GM23338 (cell line): ENCODE data around the gene OPN3. TPM values are rescaled to one million over a fixed set of nuclear protein-coding genes. Genes with fewer than 3 reads are reported as not detected.

Source experiments
- ATAC-seq: fragments of 200-7000 bp; cut with Tn5 transposase; 3 replicates; pipeline ENCODE4 v1.9.1; 2020
- DNase-seq: peaks from one replicate; pipeline ENCODE4 v3.0.0-alpha.2; 2015; ENCODE audit warnings: low spot score
- H2AFZ ChIP-seq: fragments of 200-600 bp; sonication (generic); 2 replicates; pipeline ENCODE4 v1.8.0; 2016; ENCODE audit warnings: antibody characterized with exemption, mild to moderate bottlenecking, moderate library complexity
- H3F3A ChIP-seq: fragments of 200-600 bp; sonication (generic); replicated peaks from 2 replicates; pipeline ENCODE4 v1.8.0; 2017; ENCODE audit warnings: antibody characterized with exemption, mixed run types, low read depth
- H3K27ac ChIP-seq: fragments of 200-600 bp; sonication (generic); 2 replicates; pipeline ENCODE4 v1.6.1; 2016; ENCODE audit warnings: low read depth
- H3K27me3 ChIP-seq: fragments of 200-600 bp; sonication (generic); 2 replicates; pipeline ENCODE4 v1.8.0; 2016; ENCODE audit warnings: mild to moderate bottlenecking, mixed run types, moderate library complexity; ENCODE audit not compliant: insufficient read depth
- H3K36me3 ChIP-seq: fragments of 200-600 bp; sonication (generic); 2 replicates; pipeline ENCODE4 v1.8.0; 2016; ENCODE audit warnings: mild to moderate bottlenecking; ENCODE audit not compliant: insufficient read depth
- H3K4me1 ChIP-seq: fragments of 200-600 bp; sonication (generic); 2 replicates; pipeline ENCODE4 v1.8.0; 2016; ENCODE audit warnings: mild to moderate bottlenecking, moderate library complexity; ENCODE audit not compliant: insufficient read depth
- H3K4me2 ChIP-seq: fragments of 200-600 bp; sonication (generic); 2 replicates; pipeline ENCODE4 v1.7.1; 2017; ENCODE audit warnings: mixed run types
- H3K4me3 ChIP-seq: fragments of 200-600 bp; sonication (generic); 2 replicates; pipeline ENCODE4 v1.6.1; 2016; ENCODE audit warnings: mixed run types
- H3K79me2 ChIP-seq: fragments of 200-600 bp; sonication (generic); replicated peaks from 2 replicates; pipeline ENCODE4 v1.8.0; 2017; ENCODE audit warnings: mild to moderate bottlenecking; ENCODE audit not compliant: insufficient read depth
- H3K9me2 ChIP-seq: fragments of 200-600 bp; sonication (generic); 2 replicates; pipeline ENCODE4 v1.8.0; 2017; ENCODE audit not compliant: insufficient read depth
- H4K20me1 ChIP-seq: fragments of 200-600 bp; sonication (generic); replicated peaks from 2 replicates; pipeline ENCODE4 v1.8.0; 2017; ENCODE audit warnings: mild to moderate bottlenecking; ENCODE audit not compliant: insufficient read depth
- H3K27ac Mint-ChIP-seq: 2 replicates; pipeline ENCODE4 v1.8.0; 2020; ENCODE audit warnings: inconsistent platforms, mild to moderate bottlenecking, moderate library complexity, mixed read lengths
- H3K27me3 Mint-ChIP-seq: 3 replicates; pipeline ENCODE4 v1.8.0; 2022; ENCODE audit warnings: low read depth, mild to moderate bottlenecking, moderate library complexity, mixed read lengths, inconsistent platforms; ENCODE audit not compliant: insufficient read depth, poor library complexity
- H3K36me3 Mint-ChIP-seq: 3 replicates; pipeline ENCODE4 v1.8.0; 2021; ENCODE audit warnings: low read depth, mild to moderate bottlenecking, inconsistent platforms, moderate library complexity, mixed read lengths
- H3K4me1 Mint-ChIP-seq: 3 replicates; pipeline ENCODE4 v1.8.0; 2020; ENCODE audit warnings: mild to moderate bottlenecking, inconsistent platforms, mixed read lengths
- H3K4me3 Mint-ChIP-seq: 3 replicates; pipeline ENCODE4 v1.8.0; 2021; ENCODE audit warnings: moderate library complexity, mild to moderate bottlenecking, inconsistent platforms, mixed read lengths
- H3K9me3 Mint-ChIP-seq: 3 replicates; pipeline ENCODE4 v1.8.0; 2020; ENCODE audit warnings: moderate library complexity, mild to moderate bottlenecking, inconsistent platforms, mixed read lengths
- CREB1 ChIP-seq: fragments of 250-450 bp; sonication (Bioruptor Pico); IDR thresholded peaks from 2 replicates; pipeline ENCODE4 v1.5.0; 2020; ENCODE audit warnings: low read depth, mild to moderate bottlenecking, moderate library complexity
- CTCF ChIP-seq, 2 experiments: fragments of 200-600 bp in 1 of 2; sonication (generic) in 1 of 2; conservative IDR thresholded peaks; 2 replicates each; pipeline versions ENCODE4 v1.5.1 to v1.6.1; 2016 to 2017; ENCODE audit warnings: antibody characterized with exemption in 2 of 2, low read depth in 2 of 2, mild to moderate bottlenecking in 2 of 2, moderate library complexity in 1 of 2
- ETS1 ChIP-seq: IDR thresholded peaks from 2 replicates; pipeline ENCODE4 v1.6.1; 2016; ENCODE audit warnings: antibody characterized with exemption
- EZH2 ChIP-seq: fragments of 200-600 bp; sonication (generic); IDR thresholded peaks from one replicate; pipeline ENCODE4 v1.8.0; 2017; ENCODE audit warnings: antibody characterized with exemption, mild to moderate bottlenecking, low read depth; ENCODE audit not compliant: unreplicated experiment
- EZH2phosphoT487 ChIP-seq: fragments of 200-600 bp; sonication (generic); IDR thresholded peaks from one replicate; pipeline ENCODE4 v1.8.1; 2018; ENCODE audit warnings: antibody characterized with exemption; ENCODE audit not compliant: unreplicated experiment
- JUNB ChIP-seq: IDR thresholded peaks from one replicate; pipeline ENCODE4 v1.6.1; 2016; ENCODE audit warnings: antibody characterized with exemption; ENCODE audit not compliant: unreplicated experiment
- NANOG ChIP-seq: IDR thresholded peaks from 2 replicates; pipeline ENCODE4 v1.6.1; 2016; ENCODE audit warnings: antibody characterized with exemption, borderline replicate concordance
- POLR2AphosphoS5 ChIP-seq: IDR thresholded peaks from 2 replicates; pipeline ENCODE4 v1.6.1; 2016; ENCODE audit warnings: antibody characterized with exemption, low read depth
- ZNF114 ChIP-seq: fragments of 250-450 bp; sonication (Bioruptor Pico); IDR thresholded peaks from 2 replicates; pipeline ENCODE4 v1.5.0; 2020; ENCODE audit warnings: mild to moderate bottlenecking, moderate library complexity
- ZNF331 ChIP-seq: fragments of 250-450 bp; sonication (Bioruptor Pico); IDR thresholded peaks from 2 replicates; pipeline ENCODE4 v1.5.0; 2020; ENCODE audit warnings: low read depth, mild to moderate bottlenecking, moderate library complexity
- polyA plus RNA-seq: library from polyadenylated mRNA; unstranded; fragments of >200 nt; fragmentation: Nextera tagmentation; extraction: Ambion mirVana; gene quantifications from 2 replicates; pipeline ENCODE4 v1.2.1, GENCODE V29; 2016
- total RNA-seq: library from RNA; depleted of rRNA; stranded (reverse); fragments of >200 nt; shearing (Covaris generic); gene quantifications from 2 replicates; pipeline ENCODE4 v1.2.3, GENCODE V29; 2014
- TF ChIP-seq, protein P1 (sequence below): IDR thresholded peaks from one replicate; pipeline ENCODE4 v1.6.1; 2018; ENCODE audit warnings: antibody characterized with exemption; ENCODE audit not compliant: unreplicated experiment
- TF ChIP-seq, protein P2 (sequence below): fragments of 250-450 bp; sonication (Bioruptor Pico); IDR thresholded peaks from 2 replicates; pipeline ENCODE4 v1.5.0; 2020; ENCODE audit warnings: mild to moderate bottlenecking, moderate library complexity

The OPN3 gene
- total and polyA plus RNA-seq, 2 experiments from 2014 or later = 23.7 to 46.8 TPM

DNA sequence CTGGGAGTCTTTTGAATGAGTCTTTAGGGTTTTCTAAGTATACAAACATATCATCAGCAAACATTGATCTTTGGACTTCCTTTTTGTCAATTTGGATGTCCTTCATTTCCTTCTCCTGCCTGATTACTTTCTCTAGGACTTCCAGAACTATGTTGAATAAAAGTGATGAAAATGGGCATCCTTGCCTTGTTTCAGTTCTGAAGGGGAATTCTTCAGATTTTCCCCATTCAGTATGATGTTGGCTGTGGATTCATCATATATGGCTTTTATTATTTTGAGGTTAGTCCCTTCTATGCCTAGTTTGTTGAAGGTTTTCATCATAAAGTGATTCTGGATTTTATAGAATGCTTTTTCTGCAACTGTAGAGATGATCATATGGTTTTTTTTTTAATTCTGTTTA, 66.0 kb downstream of the OPN3 start (continued):
- TF ChIP-seq, protein P1, sequence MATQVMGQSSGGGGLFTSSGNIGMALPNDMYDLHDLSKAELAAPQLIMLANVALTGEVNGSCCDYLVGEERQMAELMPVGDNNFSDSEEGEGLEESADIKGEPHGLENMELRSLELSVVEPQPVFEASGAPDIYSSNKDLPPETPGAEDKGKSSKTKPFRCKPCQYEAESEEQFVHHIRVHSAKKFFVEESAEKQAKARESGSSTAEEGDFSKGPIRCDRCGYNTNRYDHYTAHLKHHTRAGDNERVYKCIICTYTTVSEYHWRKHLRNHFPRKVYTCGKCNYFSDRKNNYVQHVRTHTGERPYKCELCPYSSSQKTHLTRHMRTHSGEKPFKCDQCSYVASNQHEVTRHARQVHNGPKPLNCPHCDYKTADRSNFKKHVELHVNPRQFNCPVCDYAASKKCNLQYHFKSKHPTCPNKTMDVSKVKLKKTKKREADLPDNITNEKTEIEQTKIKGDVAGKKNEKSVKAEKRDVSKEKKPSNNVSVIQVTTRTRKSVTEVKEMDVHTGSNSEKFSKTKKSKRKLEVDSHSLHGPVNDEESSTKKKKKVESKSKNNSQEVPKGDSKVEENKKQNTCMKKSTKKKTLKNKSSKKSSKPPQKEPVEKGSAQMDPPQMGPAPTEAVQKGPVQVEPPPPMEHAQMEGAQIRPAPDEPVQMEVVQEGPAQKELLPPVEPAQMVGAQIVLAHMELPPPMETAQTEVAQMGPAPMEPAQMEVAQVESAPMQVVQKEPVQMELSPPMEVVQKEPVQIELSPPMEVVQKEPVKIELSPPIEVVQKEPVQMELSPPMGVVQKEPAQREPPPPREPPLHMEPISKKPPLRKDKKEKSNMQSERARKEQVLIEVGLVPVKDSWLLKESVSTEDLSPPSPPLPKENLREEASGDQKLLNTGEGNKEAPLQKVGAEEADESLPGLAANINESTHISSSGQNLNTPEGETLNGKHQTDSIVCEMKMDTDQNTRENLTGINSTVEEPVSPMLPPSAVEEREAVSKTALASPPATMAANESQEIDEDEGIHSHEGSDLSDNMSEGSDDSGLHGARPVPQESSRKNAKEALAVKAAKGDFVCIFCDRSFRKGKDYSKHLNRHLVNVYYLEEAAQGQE = no peak
- no peak for TF ChIP-seq EZH2phosphoT487

- Mint-ChIP-seq H3K27ac (no peak overlapping the region), H3K9me3 (peaks cover 5% of the 10 kb centered on the region; the same call in 1 of the 3 replicates), H3K4me1 (no peaks in the 10 kb centered on the region), H3K4me3 (no peak overlapping the region), H3K36me3 (no peaks in the 10 kb centered on the region), H3K27me3 (no peaks in the 10 kb centered on the region)
- Histone ChIP-seq H3F3A (no peaks in the 10 kb centered on the region), H4K20me1 (no peaks in the 10 kb centered on the region), H3K4me2 (no peak overlapping the region), H3K27me3 (no peaks in the 10 kb centered on the region), H3K36me3 (no peaks in the 10 kb centered on the region), H2AFZ (no peak overlapping the region), H3K4me3 (no peak overlapping the region), H3K27ac (no peak overlapping the region), H3K79me2 (no peaks in the 10 kb centered on the region), H3K4me1 (no peaks in the 10 kb centered on the region), H3K9me2 (no peaks in the 10 kb centered on the region)
- DNase-seq = no peak
- no peak for ATAC-seq
- no peak for TF ChIP-seq ZNF114 (CRISPR knock-in tag)
- TF ChIP-seq NANOG = no peak
- no peak for TF ChIP-seq ETS1
- TF ChIP-seq POLR2AphosphoS5 = no peak
- TF ChIP-seq ZNF331 (CRISPR knock-in tag) = no peak
- no peak for TF ChIP-seq EZH2phosphoT487
- no peak for TF ChIP-seq CTCF (conservative IDR thresholded peaks at IDR 0.05; ENCODE audit: low read depth in 2 of 2)
- TF ChIP-seq JUNB = no peak
- TF ChIP-seq EZH2 = no peak
- no peak for TF ChIP-seq CREB1 (CRISPR knock-in tag)
- TF ChIP-seq, protein P2, sequence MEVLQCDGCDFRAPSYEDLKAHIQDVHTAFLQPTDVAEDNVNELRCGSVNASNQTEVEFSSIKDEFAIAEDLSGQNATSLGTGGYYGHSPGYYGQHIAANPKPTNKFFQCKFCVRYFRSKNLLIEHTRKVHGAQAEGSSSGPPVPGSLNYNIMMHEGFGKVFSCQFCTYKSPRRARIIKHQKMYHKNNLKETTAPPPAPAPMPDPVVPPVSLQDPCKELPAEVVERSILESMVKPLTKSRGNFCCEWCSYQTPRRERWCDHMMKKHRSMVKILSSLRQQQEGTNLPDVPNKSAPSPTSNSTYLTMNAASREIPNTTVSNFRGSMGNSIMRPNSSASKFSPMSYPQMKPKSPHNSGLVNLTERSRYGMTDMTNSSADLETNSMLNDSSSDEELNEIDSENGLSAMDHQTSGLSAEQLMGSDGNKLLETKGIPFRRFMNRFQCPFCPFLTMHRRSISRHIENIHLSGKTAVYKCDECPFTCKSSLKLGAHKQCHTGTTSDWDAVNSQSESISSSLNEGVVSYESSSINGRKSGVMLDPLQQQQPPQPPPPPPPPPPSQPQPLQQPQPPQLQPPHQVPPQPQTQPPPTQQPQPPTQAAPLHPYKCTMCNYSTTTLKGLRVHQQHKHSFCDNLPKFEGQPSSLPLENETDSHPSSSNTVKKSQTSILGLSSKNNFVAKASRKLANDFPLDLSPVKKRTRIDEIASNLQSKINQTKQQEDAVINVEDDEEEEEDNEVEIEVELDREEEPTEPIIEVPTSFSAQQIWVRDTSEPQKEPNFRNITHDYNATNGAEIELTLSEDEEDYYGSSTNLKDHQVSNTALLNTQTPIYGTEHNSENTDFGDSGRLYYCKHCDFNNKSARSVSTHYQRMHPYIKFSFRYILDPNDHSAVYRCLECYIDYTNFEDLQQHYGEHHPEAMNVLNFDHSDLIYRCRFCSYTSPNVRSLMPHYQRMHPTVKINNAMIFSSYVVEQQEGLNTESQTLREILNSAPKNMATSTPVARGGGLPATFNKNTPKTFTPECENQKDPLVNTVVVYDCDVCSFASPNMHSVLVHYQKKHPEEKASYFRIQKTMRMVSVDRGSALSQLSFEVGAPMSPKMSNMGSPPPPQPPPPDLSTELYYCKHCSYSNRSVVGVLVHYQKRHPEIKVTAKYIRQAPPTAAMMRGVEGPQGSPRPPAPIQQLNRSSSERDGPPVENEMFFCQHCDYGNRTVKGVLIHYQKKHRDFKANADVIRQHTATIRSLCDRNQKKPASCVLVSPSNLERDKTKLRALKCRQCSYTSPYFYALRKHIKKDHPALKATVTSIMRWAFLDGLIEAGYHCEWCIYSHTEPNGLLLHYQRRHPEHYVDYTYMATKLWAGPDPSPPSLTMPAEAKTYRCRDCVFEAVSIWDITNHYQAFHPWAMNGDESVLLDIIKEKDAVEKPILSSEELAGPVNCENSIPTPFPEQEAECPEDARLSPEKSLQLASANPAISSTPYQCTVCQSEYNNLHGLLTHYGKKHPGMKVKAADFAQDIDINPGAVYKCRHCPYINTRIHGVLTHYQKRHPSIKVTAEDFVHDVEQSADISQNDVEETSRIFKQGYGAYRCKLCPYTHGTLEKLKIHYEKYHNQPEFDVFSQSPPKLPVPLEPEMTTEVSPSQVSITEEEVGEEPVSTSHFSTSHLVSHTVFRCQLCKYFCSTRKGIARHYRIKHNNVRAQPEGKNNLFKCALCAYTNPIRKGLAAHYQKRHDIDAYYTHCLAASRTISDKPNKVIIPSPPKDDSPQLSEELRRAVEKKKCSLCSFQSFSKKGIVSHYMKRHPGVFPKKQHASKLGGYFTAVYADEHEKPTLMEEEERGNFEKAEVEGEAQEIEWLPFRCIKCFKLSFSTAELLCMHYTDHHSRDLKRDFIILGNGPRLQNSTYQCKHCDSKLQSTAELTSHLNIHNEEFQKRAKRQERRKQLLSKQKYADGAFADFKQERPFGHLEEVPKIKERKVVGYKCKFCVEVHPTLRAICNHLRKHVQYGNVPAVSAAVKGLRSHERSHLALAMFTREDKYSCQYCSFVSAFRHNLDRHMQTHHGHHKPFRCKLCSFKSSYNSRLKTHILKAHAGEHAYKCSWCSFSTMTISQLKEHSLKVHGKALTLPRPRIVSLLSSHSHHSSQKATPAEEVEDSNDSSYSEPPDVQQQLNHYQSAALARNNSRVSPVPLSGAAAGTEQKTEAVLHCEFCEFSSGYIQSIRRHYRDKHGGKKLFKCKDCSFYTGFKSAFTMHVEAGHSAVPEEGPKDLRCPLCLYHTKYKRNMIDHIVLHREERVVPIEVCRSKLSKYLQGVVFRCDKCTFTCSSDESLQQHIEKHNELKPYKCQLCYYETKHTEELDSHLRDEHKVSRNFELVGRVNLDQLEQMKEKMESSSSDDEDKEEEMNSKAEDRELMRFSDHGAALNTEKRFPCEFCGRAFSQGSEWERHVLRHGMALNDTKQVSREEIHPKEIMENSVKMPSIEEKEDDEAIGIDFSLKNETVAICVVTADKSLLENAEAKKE = no peak
Observed at GRCh38 chr1:241569848-241570247, 70.3 kb downstream of the OPN3 start.
